ENCODE data around the gene PIP5K1B.

DNA sequence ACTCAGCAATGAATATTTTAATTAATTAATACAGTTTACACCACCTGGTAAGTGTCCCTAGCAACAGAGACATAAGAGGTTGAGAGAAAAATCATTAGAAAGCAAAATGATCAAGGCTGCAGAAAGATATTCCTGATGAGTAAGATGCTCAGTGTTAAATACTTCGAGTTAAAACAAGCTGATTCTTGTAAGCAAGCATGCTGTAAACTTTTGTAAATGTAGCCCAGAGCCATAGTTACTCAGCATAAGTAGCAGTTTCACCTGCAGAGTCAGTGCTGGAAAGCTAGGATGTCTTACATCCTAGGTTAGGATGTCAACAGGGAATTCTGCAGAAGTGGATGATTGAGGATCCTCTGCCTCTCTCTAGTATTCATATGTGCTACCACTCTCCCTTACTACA is 304.7 kb downstream of the PIP5K1B start:
- no peak for TF ChIP-seq CTCF (IDR thresholded peaks at IDR 0.05; ENCODE audit: borderline replicate concordance, extremely low read depth, low read length, poor library complexity, severe bottlenecking)
- no peak for TF ChIP-seq EZH2 (IDR thresholded peaks at IDR 0.05; ENCODE audit: borderline replicate concordance, low read depth, low read length, severe bottlenecking)
